Measurements from ENCODE around the gene MTHFR. TPM values are rescaled to one million over a fixed set of nuclear protein-coding genes. Genes with fewer than 3 reads are reported as not detected.

The MTHFR gene
- total and polyA plus RNA-seq, 2 of the 8 experiments (the other 6 are each of a cell fraction or from before 2014, with no cell fraction given) = 8.7 to 18.5 TPM

GRCh38 chr1:11835441-11836225 lies 29.9 kb upstream of the MTHFR start:
- Histone ChIP-seq H3K79me2 (ENCODE audit: control insufficient read depth in 1 of 2, insufficient read depth in 2 of 2, low read length in 2 of 2) (no peaks in the 10 kb centered on the region), H3K9ac (replicated peaks in 1 of 4; ENCODE audit: extremely low read depth in 1 of 4, low read depth in 3 of 4, low read length in 3 of 4) (no peak overlapping the region), H3K23me2 (ENCODE audit: low read depth, low read length) (no peaks in the 10 kb centered on the region), H3K79me1 (ENCODE audit: low read depth, low read length) (no peaks in the 10 kb centered on the region), H4K20me1 (replicated peaks in 1 of 2; ENCODE audit: control insufficient read depth in 1 of 2, insufficient read depth in 2 of 2, low read length in 2 of 2) (peaks cover 15 to 25% of the 10 kb centered on the region in 2 experiments), H3K4me3 (ENCODE audit: extremely low read depth in 1 of 4, insufficient read depth in 2 of 4, low read depth in 3 of 4, low read length in 4 of 4) (no peak overlapping the region), H3K18ac (ENCODE audit: extremely low read depth, low read length) (no peak overlapping the region), H4K5ac (ENCODE audit: insufficient read length, low read depth, low read length) (no peak overlapping the region), H4K91ac (replicated peaks; ENCODE audit: insufficient read length, low read length) (no peak overlapping the region), H3K4me1 (replicated peaks in 1 of 4; ENCODE audit: control insufficient read depth in 3 of 4, insufficient read depth in 4 of 4, low read length in 3 of 4) (no peaks in the 10 kb centered on the region), H3K4me2 (ENCODE audit: insufficient read depth in 1 of 2, low read depth in 2 of 2, low read length in 2 of 2) (no peak overlapping the region), H3K4ac (replicated peaks; ENCODE audit: insufficient read length, low read depth, low read length) (no peak overlapping the region), H3K56ac (replicated peaks; ENCODE audit: insufficient read length, low read depth, low read length) (no peak overlapping the region), H2BK5ac (ENCODE audit: low read depth, low read length) (no peak overlapping the region), H2BK15ac (ENCODE audit: low read length) (no peak overlapping the region), H2AK5ac (ENCODE audit: low read depth, low read length) (no peak overlapping the region), H2BK120ac (replicated peaks; ENCODE audit: low read depth, low read length) (no peak overlapping the region), H3K27me3 (replicated peaks in 1 of 4; ENCODE audit: control insufficient read depth in 3 of 4, extremely low read depth in 1 of 4, insufficient read depth in 3 of 4, low read length in 3 of 4) (no peaks in the 10 kb centered on the region), H4K8ac (ENCODE audit: extremely low read depth, insufficient read depth, low read length) (no peak overlapping the region), H2BK20ac (ENCODE audit: low read length) (no peak overlapping the region), H3K36me3 (ENCODE audit: control insufficient read depth in 2 of 4, insufficient read depth in 4 of 4, low read length in 3 of 4) (peaks cover 41 to 75% (median 74%) of the 10 kb centered on the region in 4 experiments), H3K27ac (ENCODE audit: low read depth, low read length) (no peak overlapping the region), H3K14ac (ENCODE audit: insufficient read length) (no peak overlapping the region), H3K23ac (ENCODE audit: insufficient read length) (no peak overlapping the region), H3K9me3 (ENCODE audit: insufficient read depth in 2 of 2, low read depth in 1 of 2, low read length in 1 of 2) (no peaks in the 10 kb centered on the region), H2BK12ac (ENCODE audit: low read depth, low read length) (no peak overlapping the region), H2AFZ (ENCODE audit: low read length) (no peak overlapping the region)
- CTCF ChIA-PET (ENCODE audit: partially characterized antibody) = interaction anchor here (0.6 to 8.8 kb wide), 12 partner anchors 9 to 167 kb away, joined by 3 to 67 read pairs (median 5); partner anchors contain the start of gene NPPA
- WGBS, 2 experiments (ENCODE audit: extremely low coverage in 1 of 2, insufficient coverage in 1 of 2, insufficient read length in 1 of 2, insufficient replicate concordance in 2 of 2, low coverage in 1 of 2, low lambda C conversion rate in 2 of 2, missing lambda C conversion rate in 1 of 2) = 91% methylated on average over 22 of the region's 28 CpGs; no CpG with 5 or more reads in 1 of the 2 experiments
- FAIRE-seq (no peak), DNase-seq (ENCODE audit: low read depth in 1 of 2, low spot score in 2 of 2) (no peak)
- POLR2A ChIA-PET (ENCODE audit: partially characterized antibody) = interaction anchor here (8.1 kb wide), 1 partner anchor 73 kb away, joined by 72 read pairs; no protein-coding TSS in a partner anchor
- no peak for TF ChIP-seq POU5F1 (IDR thresholded peaks at IDR 0.05; ENCODE audit: low read depth, low read length)
- TF ChIP-seq GTF2F1 (IDR thresholded peaks at IDR 0.05; ENCODE audit: borderline replicate concordance, low read depth, low read length) = no peak
- TF ChIP-seq SP4 (IDR thresholded peaks at IDR 0.05; ENCODE audit: low read length) = no peak
- no peak for TF ChIP-seq HDAC2 (IDR thresholded peaks at IDR 0.05; ENCODE audit: borderline replicate concordance in 1 of 2, low read depth in 2 of 2, low read length in 2 of 2)
- TF ChIP-seq USF2 (IDR thresholded peaks at IDR 0.05; ENCODE audit: low read length) = no peak
- TF ChIP-seq RAD21 (IDR thresholded peaks at IDR 0.05 in 1 of 2, conservative IDR thresholded peaks at IDR 0.05 in 1 of 2; ENCODE audit: low read depth in 2 of 2, low read length in 2 of 2) = no peak
- no peak for TF ChIP-seq RNF2 (IDR thresholded peaks at IDR 0.05; ENCODE audit: borderline replicate concordance, low read depth, low read length, missing control alignments, poor library complexity, severe bottlenecking)
- TF ChIP-seq EZH2 (IDR thresholded peaks at IDR 0.05; ENCODE audit: low read depth, low read length, severe bottlenecking) = no peak
- TF ChIP-seq CBX8 (IDR thresholded peaks at IDR 0.05; ENCODE audit: borderline replicate concordance, low read depth, low read length) = no peak

Data from H1 (cell line).